SJSA1 (cell line): Measurements from ENCODE around the gene TBRG1. TPM values are rescaled to one million over a fixed set of nuclear protein-coding genes. Genes with fewer than 3 reads are reported as not detected.

ENCODE experiments used
- DNase-seq, 2 experiments: peaks; one replicate each; pipeline ENCODE4 v3.0.0-alpha.2; 2015 to 2020; ENCODE audit warnings: low spot score in 2 of 2, low read depth in 1 of 2
- H3K27ac ChIP-seq: fragments of 250-450 bp; sonication (Bioruptor Pico); 2 replicates; pipeline ENCODE4 v1.5.1; 2020; ENCODE audit warnings: mild to moderate bottlenecking, moderate library complexity
- H3K27me3 ChIP-seq: fragments of 250-450 bp; sonication (Bioruptor Pico); replicated peaks from 2 replicates; pipeline ENCODE4 v1.5.1; 2020; ENCODE audit warnings: mild to moderate bottlenecking, moderate library complexity
- H3K36me3 ChIP-seq: fragments of 250-450 bp; sonication (Bioruptor Pico); 2 replicates; pipeline ENCODE4 v1.5.1; 2020; ENCODE audit warnings: mild to moderate bottlenecking
- H3K4me1 ChIP-seq: fragments of 250-450 bp; sonication (Bioruptor Pico); replicated peaks from 2 replicates; pipeline ENCODE4 v1.6.1; 2021; ENCODE audit warnings: mild to moderate bottlenecking
- H3K4me3 ChIP-seq: fragments of 250-450 bp; sonication (Bioruptor Pico); 2 replicates; pipeline ENCODE4 v1.5.1; 2020; ENCODE audit warnings: mild to moderate bottlenecking
- H3K9me3 ChIP-seq: fragments of 250-450 bp; sonication (Bioruptor Pico); replicated peaks from 2 replicates; pipeline ENCODE4 v1.5.1; 2020; ENCODE audit warnings: mild to moderate bottlenecking
- total RNA-seq: library from RNA; depleted of rRNA; stranded (reverse); fragments of >200 nt; shearing (Covaris generic); gene quantifications from 2 replicates; pipeline ENCODE4 v1.2.3, GENCODE V29; 2014; rRNA removed

Gene TBRG1
- total RNA-seq, 1 experiment from 2014 or later = 13.5 TPM

DNA sequence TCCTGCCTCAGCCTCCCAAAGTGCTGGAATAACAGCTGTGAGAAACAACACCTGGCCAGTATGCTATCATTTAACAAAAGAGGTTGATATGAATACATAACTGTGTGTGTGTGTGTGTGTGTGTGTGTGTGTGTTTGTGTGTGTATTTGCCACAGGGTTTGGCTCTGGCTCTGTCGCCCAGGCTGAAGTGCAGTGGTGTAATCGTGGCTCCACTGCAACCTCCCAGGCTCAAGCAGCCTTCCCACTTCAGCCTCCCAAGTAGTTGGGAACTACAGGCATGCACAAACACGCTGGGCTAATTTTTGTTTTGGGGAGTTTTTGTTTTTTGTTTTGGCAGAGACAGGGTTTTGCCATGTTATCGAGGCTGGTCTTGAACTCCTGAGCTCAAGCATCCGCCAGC is 55.8 kb downstream of the TBRG1 start:
- H3K27me3 ChIP-seq = no peaks in the 10 kb centered on the region
- H3K4me1 ChIP-seq = peaks cover 8% of the 10 kb centered on the region
- no peak for DNase-seq
- H3K4me3 ChIP-seq = no peak overlapping the region
- no peaks in the 10 kb centered on the region for H3K9me3 ChIP-seq
- no peak overlapping the region for H3K27ac ChIP-seq
- H3K36me3 ChIP-seq = no peaks in the 10 kb centered on the region

DNA sequence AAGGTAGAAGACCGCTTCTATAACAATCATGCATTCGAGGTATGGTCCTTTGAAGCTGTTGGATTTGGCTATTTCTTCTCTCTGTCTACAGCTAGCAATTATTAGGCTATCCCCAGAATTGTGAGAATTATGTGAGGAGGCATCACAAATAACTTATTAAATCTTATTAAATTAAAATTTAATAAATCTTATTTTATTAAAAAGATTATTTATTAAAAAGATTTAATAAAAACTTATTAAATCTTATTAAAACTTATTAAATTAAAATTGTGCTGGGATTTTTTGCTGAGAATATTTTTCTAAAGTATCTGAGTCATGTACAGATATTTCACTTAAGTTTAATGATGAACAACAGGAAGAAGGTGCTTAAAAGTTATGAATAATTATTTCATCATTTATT is 58.8 kb downstream of the TBRG1 start:
- Histone ChIP-seq H3K36me3 (no peaks in the 10 kb centered on the region), H3K4me3 (no peak overlapping the region), H3K4me1 (peaks cover 6% of the 10 kb centered on the region), H3K27me3 (no peaks in the 10 kb centered on the region), H3K27ac (no peak overlapping the region), H3K9me3 (no peaks in the 10 kb centered on the region)
- DNase-seq = no peak

DNA sequence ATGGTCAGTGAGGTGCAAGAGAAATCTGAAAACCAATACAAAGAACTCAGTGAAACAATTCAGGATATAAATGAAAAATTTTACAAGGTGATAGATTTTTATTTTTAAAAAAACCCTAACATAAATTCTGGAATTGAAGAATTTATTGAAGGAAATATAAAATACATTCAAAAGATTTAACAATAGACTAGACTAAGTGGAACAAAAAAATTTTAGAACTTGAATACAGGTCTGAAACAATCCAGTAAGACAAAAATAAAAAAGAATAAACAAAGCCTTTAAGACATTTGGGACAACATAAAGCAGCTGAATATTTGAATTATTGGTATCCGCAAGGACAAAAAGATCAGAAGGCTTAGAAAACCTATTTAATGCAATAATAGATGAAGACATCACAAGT is 59.8 kb downstream of the TBRG1 start:
- H3K27ac ChIP-seq = no peak overlapping the region
- no peaks in the 10 kb centered on the region for H3K27me3 ChIP-seq
- no peak overlapping the region for H3K4me3 ChIP-seq
- no peaks in the 10 kb centered on the region for H3K36me3 ChIP-seq
- no peaks in the 10 kb centered on the region for H3K9me3 ChIP-seq
- no peak for DNase-seq
- H3K4me1 ChIP-seq = no peaks in the 10 kb centered on the region

Other genes starting within 250 kb of the TBRG1 start
- gene OR8B2, start 238.4 kb upstream of the TBRG1 start, total RNA-seq = not detected in 2 replicates
- not detected in 2 replicates for gene OR8B3, start 223.8 kb upstream of the TBRG1 start, total RNA-seq
- gene OR8B4, start 198.0 kb upstream of the TBRG1 start, total RNA-seq = not detected in 2 replicates
- not detected in 2 replicates for gene OR8B8, start 177.2 kb upstream of the TBRG1 start, total RNA-seq
- not detected in 2 replicates for gene OR8B12, start 79.2 kb upstream of the TBRG1 start, total RNA-seq
- not detected in 2 replicates for gene OR8A1, start 52.9 kb upstream of the TBRG1 start, total RNA-seq
- gene PANX3, start 11.4 kb upstream of the TBRG1 start, total RNA-seq = not detected in 2 replicates
- gene SIAE, start 50.9 kb downstream of the TBRG1 start, total RNA-seq = 2.8 and 4.7 TPM in 2 replicates
- gene SPA17, start 51.0 kb downstream of the TBRG1 start, total RNA-seq = 2.6 and 5.5 TPM in 2 replicates
- 2.9 and 5.2 TPM in 2 replicates for gene NRGN, start 117.1 kb downstream of the TBRG1 start, total RNA-seq
- not detected in 2 replicates for gene VSIG2, start 129.4 kb downstream of the TBRG1 start, total RNA-seq
- 0.18 TPM in 1 of 2 replicates, not detected in the other for gene ESAM, start 139.4 kb downstream of the TBRG1 start, total RNA-seq
- gene MSANTD2, start 177.5 kb downstream of the TBRG1 start, total RNA-seq = 15.3 and 16.3 TPM in 2 replicates
- 4.1 and 8.5 TPM in 2 replicates for gene ROBO3, start 242.6 kb downstream of the TBRG1 start, total RNA-seq